LNCAP (cell line): ENCODE results near the gene PRPF19.

ENCODE experiments used
- TF ChIP-seq, protein P1 (sequence below): fragments of 450-650 bp; IDR thresholded peaks from 2 replicates; pipeline ENCODE4 v1.5.1; 2017; ENCODE audit warnings: mild to moderate bottlenecking

Gene PRPF19

DNA sequence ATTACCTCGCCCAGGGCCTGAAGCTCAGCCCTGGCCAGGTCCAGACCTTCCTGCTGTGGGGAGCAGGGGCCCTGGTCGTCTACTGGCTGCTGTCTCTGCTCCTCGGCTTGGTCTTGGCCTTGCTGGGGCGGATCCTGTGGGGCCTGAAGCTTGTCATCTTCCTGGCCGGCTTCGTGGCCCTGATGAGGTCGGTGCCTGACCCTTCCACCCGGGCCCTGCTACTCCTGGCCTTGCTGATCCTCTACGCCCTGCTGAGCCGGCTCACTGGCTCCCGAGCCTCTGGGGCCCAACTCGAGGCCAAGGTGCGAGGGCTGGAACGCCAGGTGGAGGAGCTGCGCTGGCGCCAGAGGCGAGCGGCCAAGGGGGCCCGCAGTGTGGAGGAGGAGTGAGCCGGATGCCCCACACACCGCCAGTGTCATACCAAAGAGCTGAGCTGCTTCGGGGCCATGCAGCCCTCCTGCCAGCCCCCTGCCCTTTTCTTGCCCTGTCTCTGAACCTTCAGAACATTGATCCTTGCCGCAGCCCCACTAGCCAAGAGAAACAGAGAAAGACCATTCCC is 15.5 kb upstream of the PRPF19 start:
- TF ChIP-seq, protein P1, sequence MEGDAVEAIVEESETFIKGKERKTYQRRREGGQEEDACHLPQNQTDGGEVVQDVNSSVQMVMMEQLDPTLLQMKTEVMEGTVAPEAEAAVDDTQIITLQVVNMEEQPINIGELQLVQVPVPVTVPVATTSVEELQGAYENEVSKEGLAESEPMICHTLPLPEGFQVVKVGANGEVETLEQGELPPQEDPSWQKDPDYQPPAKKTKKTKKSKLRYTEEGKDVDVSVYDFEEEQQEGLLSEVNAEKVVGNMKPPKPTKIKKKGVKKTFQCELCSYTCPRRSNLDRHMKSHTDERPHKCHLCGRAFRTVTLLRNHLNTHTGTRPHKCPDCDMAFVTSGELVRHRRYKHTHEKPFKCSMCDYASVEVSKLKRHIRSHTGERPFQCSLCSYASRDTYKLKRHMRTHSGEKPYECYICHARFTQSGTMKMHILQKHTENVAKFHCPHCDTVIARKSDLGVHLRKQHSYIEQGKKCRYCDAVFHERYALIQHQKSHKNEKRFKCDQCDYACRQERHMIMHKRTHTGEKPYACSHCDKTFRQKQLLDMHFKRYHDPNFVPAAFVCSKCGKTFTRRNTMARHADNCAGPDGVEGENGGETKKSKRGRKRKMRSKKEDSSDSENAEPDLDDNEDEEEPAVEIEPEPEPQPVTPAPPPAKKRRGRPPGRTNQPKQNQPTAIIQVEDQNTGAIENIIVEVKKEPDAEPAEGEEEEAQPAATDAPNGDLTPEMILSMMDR = no peak

DNA sequence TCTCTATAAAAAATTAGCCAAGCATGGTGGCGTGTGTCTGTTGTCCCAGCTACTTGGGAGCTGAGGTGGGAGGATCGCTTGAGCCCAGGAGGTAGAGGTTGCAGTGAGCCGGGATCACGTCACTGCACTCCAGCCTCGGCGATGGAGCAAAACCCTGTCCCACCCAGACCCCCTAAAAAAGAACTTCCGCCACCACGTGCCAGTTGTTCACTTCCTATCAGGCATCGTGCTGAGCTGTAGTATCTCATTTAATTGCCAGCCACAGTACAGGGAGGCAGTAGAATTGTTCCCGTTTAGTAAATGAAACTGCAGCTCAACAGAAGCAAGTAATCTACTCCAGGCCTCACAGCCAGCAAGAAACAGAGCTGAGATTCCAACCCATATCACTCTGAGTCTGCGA is 14.9 kb upstream of the PRPF19 start:
- TF ChIP-seq, protein P1 = no peak

DNA sequence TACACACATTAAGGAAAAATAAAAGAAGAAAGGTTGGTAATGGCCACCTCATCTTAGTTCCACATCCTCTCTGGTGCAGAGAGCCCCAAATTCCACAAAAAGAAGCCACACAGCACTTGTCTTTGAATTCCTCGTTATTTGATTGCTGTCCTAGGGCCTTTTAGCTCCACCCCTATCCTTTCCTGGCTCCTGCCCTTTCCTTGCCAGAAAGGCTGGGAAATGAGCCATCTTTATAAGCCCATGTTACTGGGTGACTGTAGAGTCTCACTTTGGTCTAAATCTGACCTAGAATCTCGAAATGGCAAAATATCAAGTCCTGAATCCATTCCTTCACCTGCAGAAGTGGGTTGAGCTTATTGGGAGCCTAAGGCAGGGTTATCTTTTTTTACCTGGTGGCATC is 13.6 kb upstream of the PRPF19 start:
- TF ChIP-seq, protein P1 = no peak

DNA sequence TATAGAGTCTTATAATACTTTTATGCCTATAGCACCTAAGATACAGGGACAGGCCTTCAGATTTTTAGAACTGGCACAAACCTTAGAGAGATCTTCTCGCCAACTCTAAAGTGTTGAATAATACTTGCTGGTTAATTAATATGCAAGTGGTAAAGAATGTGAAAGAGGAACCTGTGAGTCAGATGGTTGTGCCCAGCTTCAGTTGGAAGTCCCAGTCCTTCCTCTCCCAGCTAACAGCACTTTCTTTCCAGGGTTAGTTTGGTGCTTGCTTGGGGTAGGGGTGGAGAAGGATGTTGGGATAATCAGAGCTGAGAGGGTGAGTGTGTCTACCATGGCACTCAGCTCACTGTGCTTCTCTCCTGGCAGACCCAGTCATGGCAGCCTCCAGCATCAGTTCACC is 12.9 kb upstream of the PRPF19 start:
- TF ChIP-seq, protein P1 = no peak

DNA sequence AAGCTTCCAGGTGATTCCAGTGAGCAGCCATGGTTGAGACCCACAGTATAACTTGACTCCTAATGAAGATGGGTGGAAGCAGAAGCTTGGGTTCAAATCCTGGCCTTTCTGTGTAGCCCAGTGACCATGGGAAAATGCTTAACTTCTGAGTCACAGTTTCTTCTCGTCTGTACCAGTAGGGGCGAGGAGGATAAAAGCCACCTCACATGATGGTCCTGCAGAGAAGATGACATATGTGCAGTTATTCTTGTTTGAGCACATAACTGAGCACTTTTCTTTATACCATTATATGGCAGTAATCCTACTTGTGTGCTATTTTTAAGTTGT is 12.5 kb upstream of the PRPF19 start:
- TF ChIP-seq, protein P1 = no peak

DNA sequence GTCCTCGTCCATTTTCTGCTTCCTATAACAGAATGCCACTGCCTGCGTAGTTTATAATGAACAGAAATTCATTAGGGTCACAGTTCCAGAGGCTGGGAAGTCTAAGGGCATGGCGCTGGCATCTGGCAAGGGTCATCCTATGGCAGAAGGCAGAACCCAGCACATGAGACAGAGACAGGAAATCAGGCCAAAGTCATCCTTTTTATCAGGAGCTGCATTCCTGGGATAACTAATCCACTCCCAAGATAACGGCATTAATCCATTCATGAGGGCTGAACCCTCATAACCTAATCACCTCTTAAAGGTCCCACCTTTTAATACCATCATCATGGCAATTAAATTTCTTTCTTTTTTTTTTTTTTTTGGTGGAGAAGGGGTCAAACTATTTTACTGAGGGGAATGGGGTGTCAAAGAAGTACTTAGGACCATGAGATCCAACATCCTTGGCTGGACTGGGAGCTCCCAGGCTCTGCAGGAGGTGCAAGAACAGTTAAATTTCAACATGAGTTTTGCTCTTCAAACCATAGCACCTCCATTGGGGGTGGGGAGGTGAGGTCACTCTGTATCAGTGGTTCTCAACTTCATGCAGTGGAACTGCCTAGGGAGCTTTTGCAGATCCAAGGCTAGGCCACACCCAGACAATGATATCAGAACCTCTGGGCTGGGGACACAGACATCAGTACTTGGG is 12.0 kb upstream of the PRPF19 start:
- TF ChIP-seq, protein P1 = no peak

DNA sequence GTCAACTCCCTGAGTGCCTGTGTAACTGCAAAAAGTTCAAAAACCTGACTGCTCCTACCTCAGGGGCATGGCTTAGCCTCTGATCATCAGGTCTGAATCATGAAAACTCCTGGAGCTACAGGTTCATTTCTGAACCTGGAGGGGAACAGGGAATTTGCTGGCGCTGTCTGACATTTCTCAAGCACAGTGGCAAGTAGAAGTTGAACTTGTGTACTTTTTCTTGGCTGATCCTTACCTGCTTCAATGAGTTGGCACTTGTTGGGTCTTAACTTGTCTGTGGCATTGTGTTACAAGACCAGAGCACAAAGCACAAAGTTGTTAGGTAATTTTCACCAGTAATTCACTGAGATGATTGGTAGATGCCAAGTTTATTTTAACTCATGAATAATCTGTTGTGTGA is 10.9 kb upstream of the PRPF19 start:
- TF ChIP-seq, protein P1 = no peak
